K562 (cell line): Measurements from ENCODE around the gene ZNF582.

Experiments used
- CBFA2T2 ChIP-seq: fragments of 450-650 bp; conservative IDR thresholded peaks from 2 replicates; pipeline ENCODE4 v1.6.1; 2017; ENCODE audit warnings: mild to moderate bottlenecking
- CBX2 ChIP-seq: fragments of 200-600 bp; sonication (generic); IDR thresholded peaks from one replicate; pipeline ENCODE4 v1.6.1; 2012; ENCODE audit warnings: mild to moderate bottlenecking, low read length, inconsistent platforms; ENCODE audit not compliant: insufficient read depth, poor library complexity, severe bottlenecking
- GABPB2 ChIP-seq: fragments of 250-450 bp; sonication (Bioruptor Pico); conservative IDR thresholded peaks from 2 replicates; pipeline ENCODE4 v1.5.1; 2021; ENCODE audit warnings: mild to moderate bottlenecking
- MAFG ChIP-seq: fragments of 450-650 bp; conservative IDR thresholded peaks from 2 replicates; pipeline ENCODE4 v1.6.1; 2016; ENCODE audit warnings: missing genetic modification characterization, missing compliant biosample characterization
- MAFK ChIP-seq: IDR thresholded peaks from 2 replicates; pipeline ENCODE4 v1.6.1; 2011; ENCODE audit warnings: low read length, improper control_type of control experiment
- NR1H2 ChIP-seq: sonication (generic); formaldehyde crosslinking; IDR thresholded peaks from 2 replicates; pipeline ENCODE4 v1.4.0; 2020; ENCODE audit warnings: mild to moderate bottlenecking, missing genetic modification reagents
- NR3C1 ChIP-seq: sonication (generic); formaldehyde crosslinking; IDR thresholded peaks from 2 replicates; pipeline ENCODE4 v1.8.1; 2022; ENCODE audit warnings: missing genetic modification reagents
- SMC3 ChIP-seq: conservative IDR thresholded peaks from 2 replicates; pipeline ENCODE4 v1.6.1; 2011; ENCODE audit warnings: low read depth, low read length, improper control_type of control experiment; ENCODE audit not compliant: insufficient read depth
- TF ChIP-seq, protein P1 (sequence below), 3 experiments: IDR thresholded peaks in 2 of 3; conservative IDR thresholded peaks in 1 of 3; 2 replicates each; pipeline ENCODE4 v1.5.1; 2011 to 2012; ENCODE audit warnings: low read length in 3 of 3, mild to moderate bottlenecking in 3 of 3, control low read depth in 2 of 3, improper control_type of control experiment in 1 of 3, inconsistent platforms in 1 of 3, low read depth in 1 of 3, mixed read lengths in 1 of 3, moderate library complexity in 1 of 3; ENCODE audit not compliant: insufficient read depth in 2 of 3

DNA sequence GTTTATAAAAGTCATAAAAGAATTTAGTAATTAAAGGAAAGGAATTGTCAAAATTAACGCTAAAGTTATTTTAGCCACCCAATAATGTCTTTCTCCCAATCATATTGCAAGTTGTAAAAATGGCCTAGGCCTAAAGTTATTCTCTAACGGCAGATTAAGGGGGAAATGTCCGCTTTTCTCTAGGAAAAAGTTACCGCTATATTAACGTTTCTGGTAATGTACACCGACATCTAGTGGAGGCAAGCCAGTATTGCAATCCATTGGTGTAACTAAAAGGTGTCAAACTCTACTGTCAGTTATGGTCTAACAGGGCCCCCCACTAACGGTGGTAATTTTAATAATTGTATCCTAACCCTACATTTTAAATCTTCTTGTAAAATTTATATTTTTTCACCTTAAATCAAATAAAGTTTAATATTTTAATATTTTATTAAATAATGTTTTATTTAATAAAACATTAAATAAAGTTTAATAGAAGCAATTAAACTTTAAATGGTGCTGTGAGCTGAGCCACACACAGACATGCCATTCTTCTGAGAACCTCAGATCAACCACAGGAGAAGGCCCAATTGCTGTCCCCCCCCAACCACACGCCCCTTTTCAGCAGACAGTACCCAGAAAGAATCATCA, 42.8 kb downstream of the ZNF582 start:
- TF ChIP-seq SMC3 (peak; percentile 55), CBFA2T2 (no peak), MAFG (no peak), NR3C1 (no peak), MAFK (no peak), GABPB2 (CRISPR knock-in tag) (no peak), NR1H2 (CRISPR knock-in tag) (no peak), CBX2 (no peak)
- TF ChIP-seq, protein P1, sequence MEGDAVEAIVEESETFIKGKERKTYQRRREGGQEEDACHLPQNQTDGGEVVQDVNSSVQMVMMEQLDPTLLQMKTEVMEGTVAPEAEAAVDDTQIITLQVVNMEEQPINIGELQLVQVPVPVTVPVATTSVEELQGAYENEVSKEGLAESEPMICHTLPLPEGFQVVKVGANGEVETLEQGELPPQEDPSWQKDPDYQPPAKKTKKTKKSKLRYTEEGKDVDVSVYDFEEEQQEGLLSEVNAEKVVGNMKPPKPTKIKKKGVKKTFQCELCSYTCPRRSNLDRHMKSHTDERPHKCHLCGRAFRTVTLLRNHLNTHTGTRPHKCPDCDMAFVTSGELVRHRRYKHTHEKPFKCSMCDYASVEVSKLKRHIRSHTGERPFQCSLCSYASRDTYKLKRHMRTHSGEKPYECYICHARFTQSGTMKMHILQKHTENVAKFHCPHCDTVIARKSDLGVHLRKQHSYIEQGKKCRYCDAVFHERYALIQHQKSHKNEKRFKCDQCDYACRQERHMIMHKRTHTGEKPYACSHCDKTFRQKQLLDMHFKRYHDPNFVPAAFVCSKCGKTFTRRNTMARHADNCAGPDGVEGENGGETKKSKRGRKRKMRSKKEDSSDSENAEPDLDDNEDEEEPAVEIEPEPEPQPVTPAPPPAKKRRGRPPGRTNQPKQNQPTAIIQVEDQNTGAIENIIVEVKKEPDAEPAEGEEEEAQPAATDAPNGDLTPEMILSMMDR (IDR thresholded peaks at IDR 0.05 in 2 of 3, conservative IDR thresholded peaks at IDR 0.05 in 1 of 3; ENCODE audit: insufficient read depth in 2 of 3, low read depth in 1 of 3, low read length in 3 of 3), result peak; percentile 74 to 88 (median 75)
